Measurements from ENCODE around the gene ELOB. TPM values are rescaled to one million over a fixed set of nuclear protein-coding genes. Genes with fewer than 3 reads are reported as not detected.
A peak's percentile ranks its signal among the peaks of the same experiment; 100 is the strongest.

The ELOB gene
- 100 to 1,000 TPM; 218 to 224 TPM for total RNA-seq

GRCh38 chr16:2777231-2777902, at the start of gene ELOB:
Gene ELOB, minus strand, starts transcription at chr16:2777280. Its CDS starts 41 bp downstream, at chr16:2777239.
- peak within 1 kb of the TSS; percentile 97 for H3K27ac Mint-ChIP-seq
- H3K9me3 Mint-ChIP-seq = no peaks in the 10 kb centered on the region
- H3K36me3 Mint-ChIP-seq = peaks cover 15 to 21% of the 10 kb centered on the region in 2 donors
- ATAC-seq (peak; percentile 89 to 91), DNase-seq (ENCODE audit: low spot score in 2 of 2) (peak; percentile 88 to 92)

- Mint-ChIP-seq H3K27ac (no peak overlapping the region), H3K36me3 (no peaks in the 10 kb centered on the region), H3K9me3 (no peaks in the 10 kb centered on the region)
- ATAC-seq (no peak), DNase-seq (ENCODE audit: low spot score in 2 of 2) (peak in 1 of 2 donors; percentile 37)
These were observed 48.8 kb upstream of the ELOB start for GRCh38 chr16:2825906-2826305.

DNA sequence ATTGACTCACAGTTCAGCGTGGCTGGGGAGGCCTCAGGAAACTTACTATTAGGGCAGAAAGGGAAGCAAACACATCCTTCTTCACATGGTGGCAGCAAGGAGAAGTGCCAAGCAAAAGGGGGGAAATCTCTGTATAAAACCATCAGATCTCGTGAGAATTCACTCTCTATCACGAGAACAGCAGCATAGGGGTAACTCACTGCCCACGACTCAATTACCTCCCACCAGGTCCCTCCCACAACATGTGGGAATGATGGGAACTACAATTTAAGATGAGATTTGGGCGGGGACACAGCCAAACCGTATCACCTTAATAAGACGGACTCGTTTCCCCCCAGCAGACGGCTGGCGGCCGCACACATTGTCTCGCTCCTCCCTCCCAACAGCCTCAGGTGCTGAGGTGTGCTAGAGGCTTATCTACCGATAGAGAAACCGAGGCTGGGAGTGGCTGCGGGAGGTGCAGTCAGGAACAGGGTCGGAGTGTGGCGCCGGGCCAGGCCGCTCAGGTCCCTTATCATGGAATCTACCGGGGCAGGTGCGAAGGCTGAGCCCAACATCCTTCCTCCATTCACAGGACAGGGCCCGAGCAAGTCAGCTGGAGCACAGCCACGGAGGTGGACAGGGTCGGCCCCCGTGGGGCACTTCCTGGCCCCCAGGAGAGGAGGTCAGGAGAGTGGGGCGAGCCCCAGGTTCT, 48.1 kb upstream of the ELOB start:
- ATAC-seq (no peak), DNase-seq (ENCODE audit: low spot score in 2 of 2) (peak in 1 of 2 donors; percentile 44)
- Mint-ChIP-seq H3K9me3 (no peaks in the 10 kb centered on the region), H3K36me3 (no peaks in the 10 kb centered on the region), H3K27ac (no peak overlapping the region)

DNA sequence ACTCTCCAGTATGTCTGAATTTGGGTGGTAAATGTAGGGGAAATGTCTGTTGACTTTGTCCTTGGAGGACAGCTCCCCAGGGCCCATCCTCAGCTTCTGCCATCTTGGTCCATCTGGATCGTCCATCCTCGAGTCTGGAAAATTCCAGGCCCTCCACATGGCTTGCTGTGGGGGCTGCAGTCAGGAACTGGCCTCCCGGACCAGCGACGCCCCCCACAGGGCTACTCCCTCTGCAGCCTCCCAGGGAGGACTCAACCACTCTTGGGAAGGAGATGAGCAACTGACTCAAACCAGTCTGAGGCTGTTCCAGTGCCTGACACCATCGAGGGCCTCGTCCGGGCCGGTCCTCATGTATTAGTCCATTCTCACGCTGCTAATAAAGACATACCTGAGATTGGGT, 47.5 kb upstream of the ELOB start:
- no peak for ATAC-seq
- no peaks in the 10 kb centered on the region for H3K36me3 Mint-ChIP-seq
- no peaks in the 10 kb centered on the region for H3K9me3 Mint-ChIP-seq
- peak in 1 of 2 donors; percentile 45 for DNase-seq (ENCODE audit: low spot score in 2 of 2)
- no peak overlapping the region for H3K27ac Mint-ChIP-seq

GRCh38 chr16:2822496-2822895, 45.4 kb upstream of the ELOB start:
- Mint-ChIP-seq H3K9me3 (no peaks in the 10 kb centered on the region), H3K27ac (no peak overlapping the region), H3K36me3 (no peaks in the 10 kb centered on the region)
- ATAC-seq = no peak
- DNase-seq (ENCODE audit: low spot score in 2 of 2) = peak in 1 of 2 donors; percentile 21

DNA sequence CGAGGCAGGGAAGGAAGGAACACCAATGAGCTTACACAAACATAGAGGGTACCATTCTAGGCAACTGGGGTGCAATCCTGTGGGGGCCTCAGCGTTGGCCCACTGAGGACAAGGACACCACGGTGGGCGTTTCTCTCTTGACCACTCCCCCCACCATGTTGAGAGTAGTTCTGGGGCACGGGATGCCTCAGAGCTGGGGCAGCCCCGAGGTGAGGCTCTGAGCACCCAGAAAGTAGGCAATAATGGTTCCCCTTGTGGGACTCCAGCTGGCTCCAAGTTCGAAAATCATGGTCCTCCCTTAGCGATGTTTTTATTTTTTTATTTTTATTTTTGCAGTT, 45.0 kb upstream of the ELOB start:
- ATAC-seq (no peak), DNase-seq (ENCODE audit: low spot score in 2 of 2) (peak in 1 of 2 donors; percentile 43)
- peak overlapping the region in 1 of 2 donors; percentile 36 for H3K27ac Mint-ChIP-seq
- no peaks in the 10 kb centered on the region for H3K9me3 Mint-ChIP-seq
- no peaks in the 10 kb centered on the region for H3K36me3 Mint-ChIP-seq

DNA sequence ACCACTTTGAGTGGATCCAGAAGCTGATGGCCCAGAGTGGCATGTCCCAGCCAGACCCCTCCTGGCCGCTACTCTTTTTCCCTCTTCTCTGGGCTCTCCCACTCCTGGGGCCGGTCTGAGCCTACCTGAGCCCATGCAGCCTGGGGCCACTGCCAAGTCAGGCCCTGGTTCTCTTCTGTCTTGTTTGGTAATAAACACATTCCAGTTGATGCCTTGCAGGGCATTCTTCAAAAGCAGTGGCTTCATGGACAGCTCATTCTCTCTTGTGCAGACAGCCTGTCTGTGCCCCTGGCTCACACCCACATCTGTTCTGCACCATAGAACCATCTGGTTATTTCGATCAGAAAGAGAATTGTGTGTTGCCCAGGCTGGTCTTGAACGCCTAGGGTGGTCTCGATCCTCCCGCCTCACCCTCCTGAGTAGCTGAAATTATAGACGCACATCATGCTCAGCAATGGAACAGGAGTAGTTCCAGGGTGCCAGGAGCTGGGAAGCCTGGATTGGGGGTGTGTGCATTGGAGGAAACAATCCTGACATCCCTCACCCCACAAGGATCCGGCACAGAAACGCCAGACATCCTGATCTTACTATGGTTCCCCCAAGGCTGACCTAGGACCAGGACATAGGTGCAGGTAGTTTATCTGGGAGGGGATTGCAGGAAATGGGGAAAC, 44.5 kb upstream of the ELOB start:
- DNase-seq (ENCODE audit: low spot score in 2 of 2) (peak in 1 of 2 donors; percentile 25), ATAC-seq (no peak)
- H3K27ac Mint-ChIP-seq = peak overlapping the region in 1 of 2 donors; percentile 36
- no peaks in the 10 kb centered on the region for H3K9me3 Mint-ChIP-seq
- no peaks in the 10 kb centered on the region for H3K36me3 Mint-ChIP-seq

DNA sequence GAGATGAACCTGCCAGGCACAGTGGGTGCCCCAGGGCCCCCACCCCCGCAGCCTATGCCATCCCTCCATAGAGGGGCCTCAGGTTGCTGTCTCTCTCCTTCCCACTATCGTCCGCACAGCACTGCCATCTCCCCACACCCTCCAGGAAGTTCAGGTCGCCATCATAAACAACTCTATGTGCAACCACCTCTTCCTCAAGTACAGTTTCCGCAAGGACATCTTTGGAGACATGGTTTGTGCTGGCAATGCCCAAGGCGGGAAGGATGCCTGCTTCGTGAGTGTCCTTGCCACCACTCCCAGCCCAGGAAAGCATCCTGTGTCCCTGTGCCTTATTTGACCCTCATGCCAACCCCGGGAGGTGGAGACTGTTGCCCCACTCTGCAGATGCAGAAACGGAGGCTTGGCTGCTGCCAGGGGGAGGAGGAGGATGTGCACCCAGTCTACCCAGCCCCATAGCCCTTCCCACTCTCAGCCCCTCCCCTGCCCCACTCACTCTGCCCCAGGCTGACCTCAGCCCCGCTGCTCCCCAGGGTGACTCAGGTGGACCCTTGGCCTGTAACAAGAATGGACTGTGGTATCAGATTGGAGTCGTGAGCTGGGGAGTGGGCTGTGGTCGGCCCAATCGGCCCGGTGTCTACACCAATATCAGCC, 43.9 kb upstream of the ELOB start:
- no peak for ATAC-seq
- Mint-ChIP-seq H3K9me3 (no peaks in the 10 kb centered on the region), H3K27ac (no peak overlapping the region), H3K36me3 (no peaks in the 10 kb centered on the region)
- DNase-seq (ENCODE audit: low spot score in 2 of 2) = peak in 1 of 2 donors; percentile 46

GRCh38 chr16:2819939-2820835, 43.1 kb upstream of the ELOB start:
- ATAC-seq = no peak

GRCh38 chr16:2819179-2819938, 42.3 kb upstream of the ELOB start:
- Mint-ChIP-seq H3K36me3 (no peaks in the 10 kb centered on the region), H3K27ac (no peak overlapping the region)
- ATAC-seq = no peak

More at GRCh38 chr16:2819939-2820835, 43.1 kb upstream of the ELOB start:
- no peak overlapping the region for H3K27ac Mint-ChIP-seq
- no peaks in the 10 kb centered on the region for H3K9me3 Mint-ChIP-seq
- H3K36me3 Mint-ChIP-seq = no peaks in the 10 kb centered on the region
- peak in 1 of 2 donors; percentile 46 for DNase-seq (ENCODE audit: low spot score in 2 of 2)

DNA sequence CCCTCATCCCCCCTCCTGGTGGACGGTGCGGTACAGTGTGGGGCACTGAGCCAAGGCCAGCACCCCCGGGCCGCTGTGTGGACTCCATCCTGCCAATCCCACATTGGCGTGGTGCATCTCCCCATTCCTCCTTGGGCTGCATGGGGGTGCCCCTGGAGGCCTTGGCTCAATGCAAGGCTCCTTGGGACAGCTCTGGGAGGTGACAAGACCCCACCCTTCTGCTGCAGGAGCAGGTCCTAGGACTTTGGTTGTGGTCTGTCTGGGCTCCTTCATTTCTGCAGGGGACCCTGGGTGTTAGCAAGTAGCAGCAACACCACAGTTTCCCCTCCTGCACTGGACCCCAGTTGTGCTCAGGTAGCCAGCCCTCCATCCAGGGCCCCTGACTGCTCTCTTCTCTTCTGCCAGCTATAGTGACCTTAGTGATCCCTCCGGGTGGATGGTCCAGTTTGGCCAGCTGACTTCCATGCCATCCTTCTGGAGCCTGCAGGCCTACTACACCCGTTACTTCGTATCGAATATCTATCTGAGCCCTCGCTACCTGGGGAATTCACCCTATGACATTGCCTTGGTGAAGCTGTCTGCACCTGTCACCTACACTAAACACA, 41.3 kb upstream of the ELOB start:
- H3K9me3 Mint-ChIP-seq = no peaks in the 10 kb centered on the region
- no peak for ATAC-seq
- H3K27ac Mint-ChIP-seq = no peak overlapping the region
- DNase-seq (ENCODE audit: low spot score in 2 of 2) = peak in 1 of 2 donors; percentile 47
- no peaks in the 10 kb centered on the region for H3K36me3 Mint-ChIP-seq

More at GRCh38 chr16:2819179-2819938, 42.3 kb upstream of the ELOB start:
- H3K9me3 Mint-ChIP-seq = no peaks in the 10 kb centered on the region
- DNase-seq (ENCODE audit: low spot score in 2 of 2) = peak in 1 of 2 donors; percentile 25

DNA sequence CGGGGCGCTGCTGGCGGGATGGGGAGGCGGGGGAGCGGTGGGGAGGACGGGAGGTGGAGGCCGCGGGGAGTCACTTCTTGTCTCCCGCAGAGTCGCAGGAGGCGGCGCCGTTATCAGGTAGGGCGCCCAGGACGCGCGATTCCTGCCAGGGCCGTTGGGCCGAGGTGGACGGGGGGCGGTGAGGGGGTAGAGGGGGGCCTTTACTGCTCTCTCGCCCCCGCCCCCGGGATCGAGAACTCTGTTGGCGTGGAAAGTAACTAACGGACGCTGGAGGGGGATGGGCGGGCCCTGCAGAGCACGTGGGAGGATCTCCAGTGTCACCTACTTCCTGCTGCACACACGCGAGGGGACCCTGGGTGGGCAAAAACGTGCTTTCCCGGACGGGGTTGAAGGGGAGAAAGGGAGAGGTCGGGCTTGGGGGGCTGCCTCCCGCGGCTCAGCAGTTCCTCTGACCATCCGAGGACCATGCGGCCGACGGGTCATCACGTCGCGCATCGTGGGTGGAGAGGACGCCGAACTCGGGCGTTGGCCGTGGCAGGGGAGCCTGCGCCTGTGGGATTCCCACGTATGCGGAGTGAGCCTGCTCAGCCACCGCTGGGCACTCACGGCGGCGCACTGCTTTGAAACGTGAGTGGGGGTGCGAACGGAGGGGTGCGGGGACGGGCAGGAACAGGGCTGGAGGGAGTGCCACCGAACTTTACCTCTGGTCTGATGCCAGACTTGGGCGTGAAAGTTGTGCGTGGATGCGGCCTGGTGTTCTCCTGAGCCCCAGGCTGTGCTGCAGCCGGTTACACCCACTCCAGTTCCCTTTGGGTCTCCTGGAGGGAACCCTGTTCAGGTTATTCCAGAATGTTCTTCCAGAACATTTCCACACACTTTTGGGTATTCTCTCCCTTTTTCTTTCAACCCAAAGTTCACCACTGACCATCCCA, 40.5 kb upstream of the ELOB start:
- Mint-ChIP-seq H3K27ac (no peak overlapping the region), H3K9me3 (no peaks in the 10 kb centered on the region), H3K36me3 (no peaks in the 10 kb centered on the region)
- ATAC-seq (no peak), DNase-seq (ENCODE audit: low spot score in 2 of 2) (peak in 1 of 2 donors; percentile 53)

GRCh38 chr16:2816751-2817339, 39.8 kb upstream of the ELOB start, which contains the start of gene PRSS21:
Gene PRSS21, plus strand, starts transcription at chr16:2817237. Its CDS starts 32 bp downstream, at chr16:2817269.
- ATAC-seq = peak in 1 of 2 donors; percentile 44
- DNase-seq (ENCODE audit: low spot score in 2 of 2) = peak in 1 of 2 donors; percentile 54
- H3K36me3 Mint-ChIP-seq = no peaks in the 10 kb centered on the region
- H3K27ac Mint-ChIP-seq = no peak within 1 kb of the TSS
- no peaks in the 10 kb centered on the region for H3K9me3 Mint-ChIP-seq

DNA sequence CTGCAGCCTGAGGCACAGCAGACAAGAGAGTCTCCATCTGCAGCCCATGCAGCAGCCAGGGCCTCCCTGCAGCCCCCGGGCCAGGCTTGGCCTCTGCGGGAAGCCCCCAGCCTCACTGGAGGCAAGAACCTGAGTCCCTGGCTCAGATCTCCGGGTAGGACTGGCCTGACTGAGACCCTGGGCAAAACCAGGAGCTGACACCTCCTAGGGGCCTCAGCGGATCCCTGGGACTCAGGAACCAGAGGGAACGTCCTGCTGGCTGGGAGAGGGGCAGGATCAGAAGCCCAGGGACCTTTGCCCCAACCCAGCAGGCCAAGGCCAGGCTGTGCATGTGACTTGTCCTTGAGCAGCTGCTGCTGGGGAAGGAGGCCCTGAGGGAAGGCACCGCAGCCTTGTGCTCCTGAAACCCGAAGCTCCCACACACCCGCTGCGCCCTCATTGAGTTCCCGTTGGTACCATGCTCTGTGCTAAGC, 38.3 kb upstream of the ELOB start:
- Mint-ChIP-seq H3K9me3 (no peaks in the 10 kb centered on the region), H3K36me3 (no peaks in the 10 kb centered on the region), H3K27ac (no peak overlapping the region)
- ATAC-seq (no peak), DNase-seq (ENCODE audit: low spot score in 2 of 2) (peak in 1 of 2 donors; percentile 39)

Measured in activated naive CD4-positive, alpha-beta T cell treated with anti-CD3 and anti-CD28 coated beads, Interleukin-2, amount 50 U/mL, for 72 hours (primary cell).